PC-3 (cell line): ENCODE data around the gene C20orf141. TPM values are rescaled to one million over a fixed set of nuclear protein-coding genes. Genes with fewer than 3 reads are reported as not detected.
A peak's percentile ranks its signal among the peaks of the same experiment; 100 is the strongest.

Experiments
- ATAC-seq: fragments of 200-7000 bp; cut with Tn5 transposase; 2 replicates; pipeline ENCODE4 v1.9.1; 2020; ENCODE audit warnings: mild to moderate bottlenecking, moderate library complexity
- BruUV-seq: library from RNA; stranded (reverse); fragments of 400-500 nt; replicated peaks from 2 replicates; lab custom pipeline; 2021; lab: Mats Ljungman, UMichigan
- CTCF ChIA-PET: fragments of 300-600 bp; sonication (Branson Sonifier 250); formaldehyde crosslinking; loops from one replicate; lab custom pipeline; 2022; ENCODE audit warnings: antibody characterized with exemption; lab: Charles Lee
- POLR2A ChIA-PET: fragments of 300-600 bp; sonication (Branson Sonifier 250); formaldehyde crosslinking; loops from one replicate; lab custom pipeline; 2022; ENCODE audit warnings: antibody characterized with exemption; ENCODE audit not compliant: unreplicated experiment; lab: Charles Lee
- DNase-seq: peaks from one replicate; pipeline ENCODE4 v3.0.0-alpha.2; 2015
- H2AFZ ChIP-seq: fragments of 300-600 bp; sonication (generic); 2 replicates; pipeline ENCODE4 v1.6.0; 2016; ENCODE audit warnings: antibody characterized with exemption, low read length
- H3F3A ChIP-seq: fragments of 300-600 bp; sonication (generic); one replicate; pipeline ENCODE4 v1.6.0; 2017; ENCODE audit warnings: antibody characterized with exemption, low read length, control low read depth, mild to moderate bottlenecking; ENCODE audit not compliant: unreplicated experiment
- H3K27ac ChIP-seq: fragments of 300-600 bp; sonication (generic); 2 replicates; pipeline ENCODE4 v1.5.1; 2016; ENCODE audit warnings: mild to moderate bottlenecking, low read length
- H3K27me3 ChIP-seq: fragments of 300-600 bp; sonication (generic); 2 replicates; pipeline ENCODE4 v1.6.1; 2016; ENCODE audit warnings: low read length, mixed read lengths
- H3K36me3 ChIP-seq: fragments of 300-600 bp; sonication (generic); 2 replicates; pipeline ENCODE4 v1.6.1; 2016; ENCODE audit warnings: low read depth, mixed run types, low read length, mixed read lengths
- H3K4me1 ChIP-seq: fragments of 300-600 bp; sonication (generic); 2 replicates; pipeline ENCODE4 v1.5.1; 2016; ENCODE audit warnings: low read length; ENCODE audit not compliant: insufficient read depth
- H3K4me2 ChIP-seq: fragments of 300-600 bp; sonication (generic); 2 replicates; pipeline ENCODE4 v1.6.0; 2016; ENCODE audit warnings: low read length
- H3K4me3 ChIP-seq: fragments of 300-600 bp; sonication (generic); 2 replicates; pipeline ENCODE4 v1.5.1; 2016; ENCODE audit warnings: mild to moderate bottlenecking, low read length, mixed read lengths
- H3K79me2 ChIP-seq: fragments of 300-600 bp; sonication (generic); 2 replicates; pipeline ENCODE4 v1.6.1; 2017; ENCODE audit warnings: low read length, mixed read lengths
- H3K9ac ChIP-seq: fragments of 300-600 bp; sonication (generic); 2 replicates; pipeline ENCODE4 v1.6.0; 2016; ENCODE audit warnings: mild to moderate bottlenecking, low read length
- H3K9me2 ChIP-seq: fragments of 300-600 bp; sonication (generic); replicated peaks from 2 replicates; pipeline ENCODE4 v1.6.1; 2016; ENCODE audit warnings: mixed run types, low read length, mixed read lengths
- H3K9me3 ChIP-seq: fragments of 300-600 bp; sonication (generic); 2 replicates; pipeline ENCODE4 v1.6.1; 2016; ENCODE audit warnings: low read length, mixed read lengths
- H4K20me1 ChIP-seq: fragments of 300-600 bp; sonication (generic); 2 replicates; pipeline ENCODE4 v1.6.1; 2016; ENCODE audit warnings: low read length, mixed read lengths
- EZH2 ChIP-seq: fragments of 300-600 bp; sonication (generic); IDR thresholded peaks from one replicate; pipeline ENCODE4 v1.6.1; 2017; ENCODE audit warnings: antibody characterized with exemption, mild to moderate bottlenecking, low read length; ENCODE audit not compliant: unreplicated experiment
- EZH2phosphoT487 ChIP-seq: fragments of 300-600 bp; sonication (generic); IDR thresholded peaks from 2 replicates; pipeline ENCODE4 v1.6.1; 2018; ENCODE audit warnings: mild to moderate bottlenecking, antibody characterized with exemption, low read length, borderline replicate concordance
- intact Hi-C: fragments of 100-400 bp; cut with micrococcal nuclease; formaldehyde crosslinking; loops from 2 replicates; pipeline ENCODE4 v1.9.0; 2023
- total RNA-seq: library from RNA; depleted of rRNA; stranded (reverse); fragments of >200 nt; gene quantifications from 2 replicates; pipeline ENCODE4 v1.2.3, GENCODE V29; 2014
- TF ChIP-seq, protein P1 (sequence below): fragments of 300-600 bp; sonication (generic); conservative IDR thresholded peaks from 2 replicates; pipeline ENCODE4 v1.5.1; 2017; ENCODE audit warnings: antibody characterized with exemption, low read depth, mild to moderate bottlenecking, low read length

C20orf141 gene
- total RNA-seq, 1 experiment from 2014 or later, result not detected

DNA sequence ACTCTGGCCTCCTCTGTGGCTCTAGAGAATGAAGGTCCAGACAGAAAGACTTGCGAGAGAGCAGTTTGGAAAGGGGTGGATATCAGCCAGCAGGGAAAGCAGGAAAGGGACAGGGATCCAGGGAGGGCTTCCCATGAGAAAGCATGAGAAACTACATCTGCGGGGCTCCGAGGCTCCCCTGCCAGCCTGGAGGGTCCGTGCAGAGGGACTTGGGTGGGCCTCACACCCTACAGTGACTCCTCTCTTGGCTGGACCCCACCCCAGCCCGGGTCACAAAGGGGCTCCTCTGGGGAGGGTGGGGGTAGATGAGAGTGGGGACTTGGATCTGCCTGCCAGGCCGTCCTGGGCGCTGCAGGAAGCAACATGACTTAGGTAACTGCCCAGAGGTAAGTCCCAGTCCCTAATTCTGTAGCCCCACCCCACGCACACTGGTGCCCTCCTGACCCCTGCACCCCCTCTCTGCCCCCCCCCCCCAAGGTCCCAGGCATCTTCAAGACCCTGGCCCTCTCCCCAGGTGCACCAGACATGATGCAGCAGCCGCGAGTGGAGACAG lies 1.3 kb downstream of the C20orf141 start, which contains the start of gene TMEM239:
Gene TMEM239, plus strand, starts transcription at position 335 of the 553 bp plus-strand sequence. Its CDS starts 191 bp downstream, at position 526.
- no peak for DNase-seq

GRCh38 chr20:2816583-2817340 lies 2.0 kb downstream of the C20orf141 start:
- DNase-seq, result no peak
- Histone ChIP-seq H3K27me3 (no peaks in the 10 kb centered on the region), H3K9ac (no peak overlapping the region), H3K9me3 (no peaks in the 10 kb centered on the region), H3K4me2 (no peak overlapping the region), H4K20me1 (no peaks in the 10 kb centered on the region), H3F3A (no peaks in the 10 kb centered on the region), H3K4me1 (peaks cover 19% of the 10 kb centered on the region), H3K9me2 (no peaks in the 10 kb centered on the region), H2AFZ (no peak overlapping the region), H3K79me2 (no peaks in the 10 kb centered on the region), H3K4me3 (no peak overlapping the region), H3K36me3 (no peaks in the 10 kb centered on the region), H3K27ac (no peak overlapping the region)
- POLR2A ChIA-PET, result no interaction called here
- intact Hi-C loops, result no loop called here
- TF ChIP-seq EZH2, result no peak
- TF ChIP-seq EZH2phosphoT487, result no peak
- TF ChIP-seq, protein P1, sequence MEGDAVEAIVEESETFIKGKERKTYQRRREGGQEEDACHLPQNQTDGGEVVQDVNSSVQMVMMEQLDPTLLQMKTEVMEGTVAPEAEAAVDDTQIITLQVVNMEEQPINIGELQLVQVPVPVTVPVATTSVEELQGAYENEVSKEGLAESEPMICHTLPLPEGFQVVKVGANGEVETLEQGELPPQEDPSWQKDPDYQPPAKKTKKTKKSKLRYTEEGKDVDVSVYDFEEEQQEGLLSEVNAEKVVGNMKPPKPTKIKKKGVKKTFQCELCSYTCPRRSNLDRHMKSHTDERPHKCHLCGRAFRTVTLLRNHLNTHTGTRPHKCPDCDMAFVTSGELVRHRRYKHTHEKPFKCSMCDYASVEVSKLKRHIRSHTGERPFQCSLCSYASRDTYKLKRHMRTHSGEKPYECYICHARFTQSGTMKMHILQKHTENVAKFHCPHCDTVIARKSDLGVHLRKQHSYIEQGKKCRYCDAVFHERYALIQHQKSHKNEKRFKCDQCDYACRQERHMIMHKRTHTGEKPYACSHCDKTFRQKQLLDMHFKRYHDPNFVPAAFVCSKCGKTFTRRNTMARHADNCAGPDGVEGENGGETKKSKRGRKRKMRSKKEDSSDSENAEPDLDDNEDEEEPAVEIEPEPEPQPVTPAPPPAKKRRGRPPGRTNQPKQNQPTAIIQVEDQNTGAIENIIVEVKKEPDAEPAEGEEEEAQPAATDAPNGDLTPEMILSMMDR, result no peak
- no TSS peak for BruUV-seq
- no peak for ATAC-seq
- CTCF ChIA-PET, result no interaction called here

More for the DNA sequence above, 1.3 kb downstream of the C20orf141 start, which contains the start of gene TMEM239:
- Histone ChIP-seq H3K4me1 (peaks cover 19% of the 10 kb centered on the region), H3F3A (no peaks in the 10 kb centered on the region), H3K27me3 (no peaks in the 10 kb centered on the region), H3K9ac (peak within 1 kb of the TSS; percentile 26; the same call in 1 of the 2 replicates), H3K27ac (peak within 1 kb of the TSS; percentile 70), H2AFZ (no peak within 1 kb of the TSS), H3K79me2 (no peaks in the 10 kb centered on the region), H3K9me3 (no peaks in the 10 kb centered on the region), H3K9me2 (no peaks in the 10 kb centered on the region), H4K20me1 (no peaks in the 10 kb centered on the region), H3K4me2 (peak within 1 kb of the TSS; percentile 75; the same call in 1 of the 2 replicates), H3K4me3 (no peak within 1 kb of the TSS), H3K36me3 (no peaks in the 10 kb centered on the region)
- ChIA-PET POLR2A (no interaction called here), CTCF (no interaction called here)
- intact Hi-C loops, result no loop called here
- TF ChIP-seq, protein P1, result no peak
- TF ChIP-seq EZH2 (no peak), EZH2phosphoT487 (no peak)
- ATAC-seq, result no peak
- BruUV-seq, result no TSS peak
